DND-41 (cell line): ENCODE results near the gene APLN.

Experiments
- ATAC-seq: fragments of 200-7000 bp; cut with Tn5 transposase; 3 replicates; pipeline ENCODE4 v1.9.1; 2021; ENCODE audit warnings: low read depth; ENCODE audit not compliant: insufficient read depth
- DNase-seq: peaks from one replicate; pipeline ENCODE4 v3.0.0-alpha.2; 2020
- H2AFZ ChIP-seq: 2 replicates; pipeline ENCODE4 v1.6.0; 2012; ENCODE audit warnings: low read depth, low read length
- H3K27ac ChIP-seq: 2 replicates; pipeline ENCODE4 v1.5.1; 2012; ENCODE audit warnings: low read length, inconsistent platforms
- H3K27me3 ChIP-seq: fragments of 200-600 bp; sonication (generic); 2 replicates; pipeline ENCODE4 v1.6.0; 2012; ENCODE audit warnings: low read length, mild to moderate bottlenecking, inconsistent platforms; ENCODE audit not compliant: insufficient read depth, poor library complexity
- H3K36me3 ChIP-seq: 2 replicates; pipeline ENCODE4 v1.5.1; 2012; ENCODE audit warnings: low read length, inconsistent platforms; ENCODE audit not compliant: insufficient read depth
- H3K4me1 ChIP-seq: 2 replicates; pipeline ENCODE4 v1.5.1; 2012; ENCODE audit warnings: mild to moderate bottlenecking, low read length; ENCODE audit not compliant: insufficient read depth
- H3K4me2 ChIP-seq: 2 replicates; pipeline ENCODE4 v1.6.0; 2012; ENCODE audit warnings: mild to moderate bottlenecking, moderate library complexity, low read length, inconsistent platforms; ENCODE audit not compliant: insufficient read depth
- H3K4me3 ChIP-seq, 2 experiments: fragments of 200-600 bp in 1 of 2; shearing (Covaris generic) in 1 of 2; 2 replicates each; pipeline ENCODE4 v1.5.1; 2012 to 2016; ENCODE audit warnings: inconsistent platforms in 2 of 2, low read length in 2 of 2, mild to moderate bottlenecking in 2 of 2, low read depth in 1 of 2, moderate library complexity in 1 of 2
- H3K79me2 ChIP-seq: 2 replicates; pipeline ENCODE4 v1.6.0; 2012; ENCODE audit warnings: low read length, inconsistent platforms; ENCODE audit not compliant: insufficient read depth
- H3K9ac ChIP-seq: 2 replicates; pipeline ENCODE4 v1.6.0; 2012; ENCODE audit warnings: low read depth, mild to moderate bottlenecking, inconsistent platforms, low read length, moderate library complexity
- H3K9me3 ChIP-seq: 2 replicates; pipeline ENCODE4 v1.5.1; 2012; ENCODE audit warnings: low read length, moderate library complexity, mild to moderate bottlenecking, inconsistent platforms; ENCODE audit not compliant: insufficient read depth, severe bottlenecking
- H4K20me1 ChIP-seq: 2 replicates; pipeline ENCODE4 v1.6.0; 2012; ENCODE audit warnings: low read length; ENCODE audit not compliant: insufficient read depth
- EZH2 ChIP-seq: IDR thresholded peaks from 3 replicates; pipeline ENCODE4 v1.6.1; 2012; ENCODE audit warnings: borderline replicate concordance, low read depth, mild to moderate bottlenecking, moderate library complexity, low read length, inconsistent platforms; ENCODE audit not compliant: severe bottlenecking
- TF ChIP-seq, protein P1 (sequence below): IDR thresholded peaks from 2 replicates; pipeline ENCODE4 v1.5.1; 2012; ENCODE audit warnings: borderline replicate concordance, low read length, moderate library complexity, mild to moderate bottlenecking; ENCODE audit not compliant: poor library complexity, severe bottlenecking; ENCODE audit errors: extremely low read depth

APLN gene

DNA sequence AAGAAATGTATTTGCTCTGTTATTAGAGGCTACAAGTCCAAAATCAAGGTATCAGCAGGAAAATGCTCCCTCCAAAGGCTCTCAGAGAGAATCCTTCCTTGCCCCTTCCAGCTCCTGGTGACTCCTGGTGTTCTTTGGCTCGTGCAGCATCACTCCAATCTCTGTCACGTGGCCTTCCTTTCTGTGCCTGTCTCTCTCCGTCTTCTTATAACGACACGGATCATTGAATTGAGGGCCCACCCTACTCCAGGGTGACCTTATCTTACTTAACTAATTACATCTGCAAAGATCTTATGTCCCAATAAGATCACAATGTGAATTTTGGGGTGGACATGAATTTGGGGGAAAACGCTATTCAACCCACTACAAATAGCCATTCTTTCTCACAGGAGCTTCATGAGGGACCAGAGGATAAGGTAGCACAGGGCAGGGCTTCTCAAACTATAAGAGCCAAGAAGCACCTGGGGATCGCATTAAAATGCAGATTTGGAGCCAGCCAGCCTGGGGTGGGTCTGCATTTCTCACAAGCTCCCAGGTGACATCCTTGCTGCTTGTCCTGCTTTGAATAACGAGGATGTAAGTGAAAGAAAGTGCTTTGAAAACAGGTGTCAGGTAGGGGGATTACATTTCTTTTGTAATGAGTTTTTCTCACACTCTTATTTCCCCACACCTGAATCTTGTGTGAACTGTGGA, 41.9 kb upstream of the APLN start:
- Histone ChIP-seq H4K20me1 (no peaks in the 10 kb centered on the region), H3K4me1 (no peaks in the 10 kb centered on the region), H3K79me2 (no peaks in the 10 kb centered on the region), H3K27me3 (no peaks in the 10 kb centered on the region), H3K4me3 (no peak overlapping the region), H3K36me3 (no peaks in the 10 kb centered on the region), H2AFZ (no peak overlapping the region), H3K27ac (no peak overlapping the region), H3K9me3 (no peaks in the 10 kb centered on the region), H3K9ac (no peak overlapping the region), H3K4me2 (no peak overlapping the region)
- no peak for DNase-seq
- ATAC-seq = no peak
- no peak for TF ChIP-seq EZH2
- TF ChIP-seq, protein P1, sequence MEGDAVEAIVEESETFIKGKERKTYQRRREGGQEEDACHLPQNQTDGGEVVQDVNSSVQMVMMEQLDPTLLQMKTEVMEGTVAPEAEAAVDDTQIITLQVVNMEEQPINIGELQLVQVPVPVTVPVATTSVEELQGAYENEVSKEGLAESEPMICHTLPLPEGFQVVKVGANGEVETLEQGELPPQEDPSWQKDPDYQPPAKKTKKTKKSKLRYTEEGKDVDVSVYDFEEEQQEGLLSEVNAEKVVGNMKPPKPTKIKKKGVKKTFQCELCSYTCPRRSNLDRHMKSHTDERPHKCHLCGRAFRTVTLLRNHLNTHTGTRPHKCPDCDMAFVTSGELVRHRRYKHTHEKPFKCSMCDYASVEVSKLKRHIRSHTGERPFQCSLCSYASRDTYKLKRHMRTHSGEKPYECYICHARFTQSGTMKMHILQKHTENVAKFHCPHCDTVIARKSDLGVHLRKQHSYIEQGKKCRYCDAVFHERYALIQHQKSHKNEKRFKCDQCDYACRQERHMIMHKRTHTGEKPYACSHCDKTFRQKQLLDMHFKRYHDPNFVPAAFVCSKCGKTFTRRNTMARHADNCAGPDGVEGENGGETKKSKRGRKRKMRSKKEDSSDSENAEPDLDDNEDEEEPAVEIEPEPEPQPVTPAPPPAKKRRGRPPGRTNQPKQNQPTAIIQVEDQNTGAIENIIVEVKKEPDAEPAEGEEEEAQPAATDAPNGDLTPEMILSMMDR = no peak

DNA sequence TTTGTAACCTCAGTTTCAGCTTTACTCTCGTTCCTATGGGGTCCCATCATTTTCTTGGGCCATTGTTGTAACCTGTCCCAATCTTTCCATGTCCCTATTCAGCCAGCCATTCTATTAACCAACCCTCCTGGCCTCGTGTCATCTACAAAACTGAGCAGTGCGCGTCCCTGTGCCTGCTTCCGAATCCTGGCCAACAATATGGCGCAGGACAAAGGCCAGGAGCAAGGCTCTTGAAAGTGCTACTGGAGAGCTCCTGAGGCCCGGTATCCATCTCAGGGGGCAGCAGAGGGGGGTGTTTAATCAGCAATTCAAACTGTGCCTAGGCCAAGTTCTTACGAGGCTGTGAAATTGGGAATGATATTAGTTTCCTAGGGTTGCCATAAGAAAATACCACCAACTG, 41.2 kb upstream of the APLN start:
- no peak overlapping the region for H3K9ac ChIP-seq
- no peak overlapping the region for H2AFZ ChIP-seq
- no peaks in the 10 kb centered on the region for H3K36me3 ChIP-seq
- no peak overlapping the region for H3K27ac ChIP-seq
- H3K4me3 ChIP-seq = no peak overlapping the region
- H3K4me2 ChIP-seq = no peak overlapping the region
- H3K79me2 ChIP-seq = no peaks in the 10 kb centered on the region
- no peaks in the 10 kb centered on the region for H4K20me1 ChIP-seq
- DNase-seq = no peak
- no peak for TF ChIP-seq EZH2
- TF ChIP-seq, protein P1 = no peak
- no peaks in the 10 kb centered on the region for H3K4me1 ChIP-seq
- no peak for ATAC-seq
- H3K27me3 ChIP-seq = no peaks in the 10 kb centered on the region
- H3K9me3 ChIP-seq = no peaks in the 10 kb centered on the region

DNA sequence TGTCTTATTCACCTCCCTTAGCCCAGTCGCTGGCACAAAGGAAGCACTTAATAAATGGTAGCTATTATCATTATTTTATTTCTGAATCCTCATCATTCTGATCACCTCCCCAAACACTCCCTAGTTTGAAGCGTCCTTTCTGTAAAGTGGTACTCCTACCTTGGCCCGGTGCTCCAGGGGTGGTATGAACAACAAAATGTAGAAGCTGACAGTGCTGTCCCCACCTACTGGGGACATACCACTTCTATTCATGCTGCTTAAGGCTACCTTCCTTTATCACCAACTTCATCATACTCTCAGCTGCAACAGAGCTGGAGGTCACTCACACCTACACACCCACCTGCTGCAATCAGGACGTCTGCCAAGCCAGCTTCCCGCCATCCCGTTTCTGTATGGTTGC, 40.8 kb upstream of the APLN start:
- TF ChIP-seq EZH2 = no peak
- TF ChIP-seq, protein P1 = no peak
- Histone ChIP-seq H3K4me3 (no peak overlapping the region), H3K27ac (no peak overlapping the region), H3K4me1 (no peaks in the 10 kb centered on the region), H3K36me3 (no peaks in the 10 kb centered on the region), H3K9me3 (no peaks in the 10 kb centered on the region), H4K20me1 (no peaks in the 10 kb centered on the region), H3K79me2 (no peaks in the 10 kb centered on the region), H3K9ac (no peak overlapping the region), H3K4me2 (no peak overlapping the region), H2AFZ (no peak overlapping the region), H3K27me3 (no peaks in the 10 kb centered on the region)
- no peak for ATAC-seq
- no peak for DNase-seq

DNA sequence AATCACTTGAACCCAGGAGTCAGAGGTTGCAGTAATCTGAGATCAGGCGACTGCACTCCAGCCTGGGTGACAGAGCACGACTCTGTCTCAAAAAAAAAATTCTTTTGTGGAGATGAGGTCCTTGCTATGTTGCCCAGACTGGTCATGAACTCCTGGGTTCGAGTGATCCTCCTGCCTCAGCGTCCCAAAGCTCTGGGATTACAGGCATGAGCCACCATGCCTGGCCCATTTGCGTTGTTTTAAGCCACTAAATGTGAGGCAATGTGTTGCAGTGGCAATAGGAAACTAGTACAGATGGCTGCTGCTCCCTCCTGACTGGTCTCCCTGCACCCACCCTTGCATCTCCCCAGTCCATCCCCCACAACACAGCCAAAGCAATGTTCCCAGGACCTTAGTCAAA, 40.0 kb upstream of the APLN start:
- Histone ChIP-seq H3K4me3 (no peak overlapping the region), H2AFZ (no peak overlapping the region), H4K20me1 (no peaks in the 10 kb centered on the region), H3K27ac (no peak overlapping the region), H3K9me3 (no peaks in the 10 kb centered on the region), H3K79me2 (no peaks in the 10 kb centered on the region), H3K36me3 (no peaks in the 10 kb centered on the region), H3K27me3 (no peaks in the 10 kb centered on the region), H3K4me1 (no peaks in the 10 kb centered on the region), H3K9ac (no peak overlapping the region), H3K4me2 (no peak overlapping the region)
- no peak for TF ChIP-seq EZH2
- TF ChIP-seq, protein P1 = no peak
- no peak for DNase-seq
- ATAC-seq = no peak
